Calu3 (cell line): ENCODE measurements around the gene RAP1GAP2. TPM values are rescaled to one million over a fixed set of nuclear protein-coding genes. Genes with fewer than 3 reads are reported as not detected.

Experiments used
- BruUV-seq: library from RNA; stranded (reverse); fragments of 400-500 nt; replicated peaks from 2 replicates; lab custom pipeline; 2021; lab: Mats Ljungman, UMichigan
- CTCF ChIA-PET: fragments of 300-600 bp; sonication (Branson Sonifier 250); formaldehyde crosslinking; loops from one replicate; lab custom pipeline; 2022; ENCODE audit warnings: antibody characterized with exemption; lab: Charles Lee
- DNase-seq: peaks from one replicate; pipeline ENCODE4 v3.0.0; 2022
- H3K27ac Mint-ChIP-seq: one replicate; pipeline ENCODE4 v1.8.0; 2022; ENCODE audit warnings: mixed read lengths; ENCODE audit not compliant: unreplicated experiment
- H3K27me3 Mint-ChIP-seq: one replicate; pipeline ENCODE4 v1.8.0; 2022; ENCODE audit warnings: mixed read lengths; ENCODE audit not compliant: unreplicated experiment
- H3K36me3 Mint-ChIP-seq: one replicate; pipeline ENCODE4 v1.8.0; 2022; ENCODE audit warnings: mild to moderate bottlenecking, moderate library complexity, mixed read lengths; ENCODE audit not compliant: insufficient read depth, unreplicated experiment
- H3K4me1 Mint-ChIP-seq: one replicate; pipeline ENCODE4 v1.8.0; 2022; ENCODE audit warnings: mild to moderate bottlenecking, low read depth, mixed read lengths; ENCODE audit not compliant: unreplicated experiment
- H3K4me3 Mint-ChIP-seq: one replicate; pipeline ENCODE4 v1.8.0; 2022; ENCODE audit warnings: mild to moderate bottlenecking, low read depth, moderate library complexity, mixed read lengths; ENCODE audit not compliant: unreplicated experiment
- H3K9me3 Mint-ChIP-seq: one replicate; pipeline ENCODE4 v1.8.0; 2022; ENCODE audit warnings: low read depth, mixed read lengths; ENCODE audit not compliant: unreplicated experiment
- CTCF ChIP-seq: fragments of 200-600 bp; IDR thresholded peaks from one replicate; pipeline ENCODE4 v1.8.0; 2022; ENCODE audit warnings: antibody characterized with exemption; ENCODE audit not compliant: unreplicated experiment
- intact Hi-C: fragments of 100-400 bp; cut with micrococcal nuclease; formaldehyde crosslinking; loops from one replicate; pipeline ENCODE4 v1.10.0; 2022; ENCODE audit not compliant: unreplicated experiment
- total RNA-seq: library from RNA; stranded (reverse); gene quantifications from 2 replicates; pipeline ENCODE4 v1.2.3, GENCODE V29; 2022

Gene RAP1GAP2
- total RNA-seq, 1 experiment from 2014 or later: 38.4 TPM

DNA sequence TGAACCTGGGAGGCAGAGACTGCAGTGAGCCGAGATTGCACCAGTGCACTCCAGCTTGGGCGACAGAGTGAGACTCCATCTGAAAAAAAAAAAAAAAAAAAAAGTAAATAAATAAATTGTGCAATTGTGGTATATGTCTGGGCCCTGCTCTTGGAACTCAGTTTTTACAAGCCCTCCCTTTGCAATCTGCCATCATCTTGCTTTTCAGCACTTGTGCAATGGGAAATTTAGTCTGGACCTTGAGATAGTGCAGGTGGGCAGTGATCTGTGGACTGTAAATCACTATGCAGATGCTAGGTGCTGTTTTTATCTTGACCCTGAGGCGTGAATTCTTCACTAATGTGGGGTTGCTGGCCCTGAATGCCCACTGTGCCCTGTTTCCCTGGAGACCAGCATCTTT is 6.5 kb upstream of the RAP1GAP2 start:
- Mint-ChIP-seq H3K27me3 (no peaks in the 10 kb centered on the region), H3K4me1 (no peaks in the 10 kb centered on the region), H3K4me3 (no peak overlapping the region), H3K9me3 (no peaks in the 10 kb centered on the region), H3K27ac (no peak overlapping the region), H3K36me3 (no peaks in the 10 kb centered on the region)
- TF ChIP-seq CTCF: no peak
- CTCF ChIA-PET: interaction anchor here (0.6 kb wide), 1 partner anchor 164 kb away, joined by 5 read pairs; no protein-coding TSS in a partner anchor
- intact Hi-C loops: no loop called here
- no TSS peak for BruUV-seq
- no peak for DNase-seq

- H3K27ac Mint-ChIP-seq: no peak overlapping the region
These were observed 3.7 kb upstream of the RAP1GAP2 start for GRCh38 chr17:2792366-2793169.

GRCh38 chr17:2794111-2794803 is 2.0 kb upstream of the RAP1GAP2 start:
- TF ChIP-seq CTCF: no peak
- intact Hi-C loops: no loop called here
- Mint-ChIP-seq H3K4me3 (no peak overlapping the region), H3K27me3 (peaks cover 30% of the 10 kb centered on the region), H3K4me1 (peaks cover 17% of the 10 kb centered on the region), H3K27ac (no peak overlapping the region), H3K36me3 (no peaks in the 10 kb centered on the region), H3K9me3 (no peaks in the 10 kb centered on the region)
- no TSS peak for BruUV-seq
- no peak for DNase-seq
- CTCF ChIA-PET: interaction anchor here (0.7 kb wide), 1 partner anchor 846 kb away, joined by 5 read pairs; no protein-coding TSS in a partner anchor

More at GRCh38 chr17:2792366-2793169, 3.7 kb upstream of the RAP1GAP2 start:
- intact Hi-C loops: no loop called here
- Mint-ChIP-seq H3K4me1 (peaks cover 13% of the 10 kb centered on the region), H3K36me3 (no peaks in the 10 kb centered on the region), H3K27me3 (peaks cover 13% of the 10 kb centered on the region), H3K9me3 (no peaks in the 10 kb centered on the region), H3K4me3 (no peak overlapping the region)
- no TSS peak for BruUV-seq
- CTCF ChIA-PET: interaction anchor here (1.5 kb wide), 1 partner anchor 14 kb away, joined by 3 read pairs; no protein-coding TSS in a partner anchor
- TF ChIP-seq CTCF: no peak
- DNase-seq: no peak

- H3K27ac Mint-ChIP-seq: no peak overlapping the region
- H3K27me3 Mint-ChIP-seq: peaks cover 43% of the 10 kb centered on the region
- no TSS peak for BruUV-seq
- H3K36me3 Mint-ChIP-seq: no peaks in the 10 kb centered on the region
- peak overlapping the region; percentile 49 for H3K4me3 Mint-ChIP-seq
- no peaks in the 10 kb centered on the region for H3K9me3 Mint-ChIP-seq
- TF ChIP-seq CTCF: no peak
- intact Hi-C loops: no loop called here
- CTCF ChIA-PET: no interaction called here
- H3K4me1 Mint-ChIP-seq: peaks cover 17% of the 10 kb centered on the region
- no peak for DNase-seq
These were observed 636 bp upstream of the RAP1GAP2 start for GRCh38 chr17:2795441-2796163.
